ENCODE data around the gene QSOX1. TPM values are rescaled to one million over a fixed set of nuclear protein-coding genes. Genes with fewer than 3 reads are reported as not detected.
A peak's percentile ranks its signal among the peaks of the same experiment; 100 is the strongest.

The QSOX1 gene
- total RNA-seq, 1 experiment from 2014 or later: 12.1 TPM

DNA sequence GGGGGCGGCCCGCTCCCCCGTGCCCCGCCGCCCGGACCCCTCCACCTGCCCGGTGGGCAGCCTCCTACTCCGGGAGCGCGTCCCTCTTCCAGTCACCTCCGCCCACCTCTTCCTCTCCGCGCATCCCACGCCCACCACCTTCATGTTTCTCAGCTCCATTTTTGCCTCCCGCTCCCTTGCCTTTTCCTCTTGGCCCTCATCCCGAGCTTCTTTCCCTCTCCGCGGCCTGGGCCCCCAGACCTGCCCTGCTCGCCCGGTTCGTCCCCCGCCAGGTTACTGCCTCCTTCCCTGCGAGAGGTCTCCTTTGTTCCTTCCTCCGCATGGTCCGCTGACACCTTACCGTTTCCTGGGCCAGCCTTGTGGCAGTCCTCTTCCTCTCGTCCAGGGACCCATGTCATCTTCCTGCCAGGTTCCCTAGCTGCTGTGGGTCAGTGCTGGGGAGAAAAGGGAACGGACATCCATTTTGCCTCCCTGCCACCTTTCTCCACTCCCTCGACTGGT, 563 bp downstream of the QSOX1 start:
- no peaks in the 10 kb centered on the region for H3K36me3 ChIP-seq (ENCODE audit: control insufficient read depth, insufficient read depth, low read length)
- Mint-ChIP-seq H3K4me1 (ENCODE audit: low read depth, unreplicated experiment) (peaks cover 36% of the 10 kb centered on the region), H3K27ac (ENCODE audit: unreplicated experiment) (peak overlapping the region; percentile 87), H3K27me3 (ENCODE audit: insufficient read depth, unreplicated experiment) (peaks cover 10% of the 10 kb centered on the region), H3K4me3 (ENCODE audit: unreplicated experiment) (peak overlapping the region; percentile 92), H3K9me3 (ENCODE audit: unreplicated experiment) (no peaks in the 10 kb centered on the region), H3K36me3 (ENCODE audit: insufficient read depth, unreplicated experiment) (peaks cover 10% of the 10 kb centered on the region)
- H3K4me1 ChIP-seq: peaks cover 46% of the 10 kb centered on the region
- ChIA-PET CTCF (interaction anchor here (0.6 to 2.7 kb wide), 3 partner anchors 13 to 280 kb away, joined by 3 to 13 read pairs (median 3); no protein-coding TSS in a partner anchor), POLR2A (no interaction called here)
- H3K27me3 ChIP-seq (replicated peaks; ENCODE audit: control insufficient read depth, insufficient read depth, low read length): no peaks in the 10 kb centered on the region
- no peaks in the 10 kb centered on the region for H3K9me3 ChIP-seq
- no TSS peak for BruUV-seq (replicated peaks)
- TF ChIP-seq, protein P1, sequence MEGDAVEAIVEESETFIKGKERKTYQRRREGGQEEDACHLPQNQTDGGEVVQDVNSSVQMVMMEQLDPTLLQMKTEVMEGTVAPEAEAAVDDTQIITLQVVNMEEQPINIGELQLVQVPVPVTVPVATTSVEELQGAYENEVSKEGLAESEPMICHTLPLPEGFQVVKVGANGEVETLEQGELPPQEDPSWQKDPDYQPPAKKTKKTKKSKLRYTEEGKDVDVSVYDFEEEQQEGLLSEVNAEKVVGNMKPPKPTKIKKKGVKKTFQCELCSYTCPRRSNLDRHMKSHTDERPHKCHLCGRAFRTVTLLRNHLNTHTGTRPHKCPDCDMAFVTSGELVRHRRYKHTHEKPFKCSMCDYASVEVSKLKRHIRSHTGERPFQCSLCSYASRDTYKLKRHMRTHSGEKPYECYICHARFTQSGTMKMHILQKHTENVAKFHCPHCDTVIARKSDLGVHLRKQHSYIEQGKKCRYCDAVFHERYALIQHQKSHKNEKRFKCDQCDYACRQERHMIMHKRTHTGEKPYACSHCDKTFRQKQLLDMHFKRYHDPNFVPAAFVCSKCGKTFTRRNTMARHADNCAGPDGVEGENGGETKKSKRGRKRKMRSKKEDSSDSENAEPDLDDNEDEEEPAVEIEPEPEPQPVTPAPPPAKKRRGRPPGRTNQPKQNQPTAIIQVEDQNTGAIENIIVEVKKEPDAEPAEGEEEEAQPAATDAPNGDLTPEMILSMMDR (IDR thresholded peaks at IDR 0.05; ENCODE audit: insufficient read depth in 1 of 2, low read depth in 1 of 2, low read length in 1 of 2, severe bottlenecking in 1 of 2, unreplicated experiment in 1 of 2): no peak
- H3K4me3 ChIP-seq (ENCODE audit: low read depth, low read length): peak overlapping the region; percentile 79
- DNase-seq: peak in 1 of 2 experiments; percentile 10
- intact Hi-C loops (cut with micrococcal nuclease; ENCODE audit: unreplicated experiment): loop anchor here (5.0 kb wide), 1 partner anchor 283 kb away; no protein-coding TSS in a partner anchor

DNA sequence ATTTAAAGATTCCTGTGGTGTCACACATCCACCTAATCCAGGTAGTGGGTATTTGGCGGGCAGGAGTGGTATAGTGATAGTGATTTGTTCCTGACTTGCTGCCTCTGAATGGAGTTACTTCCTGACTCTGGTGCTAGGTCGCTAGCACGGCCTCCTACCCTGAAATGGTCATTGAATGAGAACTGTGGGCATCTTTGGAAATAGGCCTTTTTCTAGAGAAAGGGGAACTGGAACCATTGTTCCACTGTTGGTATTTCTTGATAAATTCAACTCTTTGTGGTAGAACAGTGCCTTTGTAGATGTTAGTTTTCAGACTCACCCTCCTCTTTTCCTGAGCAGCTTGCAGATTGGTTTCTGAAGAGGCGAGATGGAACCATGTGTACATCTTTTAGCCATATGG, 1.5 kb downstream of the QSOX1 start:
- CTCF ChIA-PET: interaction anchor here (2.7 kb wide), 1 partner anchor 12 kb away, joined by 13 read pairs; no protein-coding TSS in a partner anchor
- no peaks in the 10 kb centered on the region for H3K36me3 ChIP-seq (ENCODE audit: control insufficient read depth, insufficient read depth, low read length)
- Mint-ChIP-seq H3K36me3 (ENCODE audit: insufficient read depth, unreplicated experiment) (peaks cover 10% of the 10 kb centered on the region), H3K27me3 (ENCODE audit: insufficient read depth, unreplicated experiment) (peaks cover 8% of the 10 kb centered on the region), H3K27ac (ENCODE audit: unreplicated experiment) (peak overlapping the region; percentile 43), H3K4me3 (ENCODE audit: unreplicated experiment) (no peak overlapping the region), H3K4me1 (ENCODE audit: low read depth, unreplicated experiment) (peaks cover 36% of the 10 kb centered on the region), H3K9me3 (ENCODE audit: unreplicated experiment) (no peaks in the 10 kb centered on the region)
- H3K27me3 ChIP-seq (replicated peaks; ENCODE audit: control insufficient read depth, insufficient read depth, low read length): no peaks in the 10 kb centered on the region
- POLR2A ChIA-PET: no interaction called here
- BruUV-seq (replicated peaks): no TSS peak
- H3K9me3 ChIP-seq: no peaks in the 10 kb centered on the region
- H3K4me3 ChIP-seq (ENCODE audit: low read depth, low read length): no peak overlapping the region
- peaks cover 46% of the 10 kb centered on the region for H3K4me1 ChIP-seq
- intact Hi-C loops (cut with micrococcal nuclease; ENCODE audit: unreplicated experiment): loop anchor here (2.0 to 5.0 kb wide), 3 partner anchors 29 to 284 kb away; no protein-coding TSS in a partner anchor
- TF ChIP-seq, protein P1 (IDR thresholded peaks at IDR 0.05; ENCODE audit: insufficient read depth in 1 of 2, low read depth in 1 of 2, low read length in 1 of 2, severe bottlenecking in 1 of 2, unreplicated experiment in 1 of 2): no peak
- no peak for DNase-seq

DNA sequence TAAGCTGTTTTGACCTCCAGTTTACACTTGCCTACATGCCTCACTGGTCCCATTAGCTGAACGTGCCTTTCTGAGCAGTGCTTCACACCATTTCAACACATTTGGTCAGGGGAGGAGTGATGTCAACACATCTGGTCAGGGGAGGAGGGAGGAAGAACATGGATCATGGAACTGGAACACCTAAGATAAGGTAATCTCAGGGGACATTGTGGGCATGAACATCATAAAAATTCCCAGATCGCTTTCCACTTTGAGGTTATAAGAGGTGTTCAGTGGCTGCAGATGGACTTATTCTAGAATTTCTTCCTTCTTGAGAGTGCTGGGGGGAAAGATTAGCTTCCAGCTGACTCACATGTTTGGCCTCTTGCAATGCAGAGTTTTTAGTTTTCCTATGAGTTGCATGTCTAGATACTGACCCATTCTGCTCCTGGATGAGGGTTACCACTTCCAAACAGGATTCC, 2.0 kb downstream of the QSOX1 start:
- CTCF ChIA-PET: no interaction called here
- Mint-ChIP-seq H3K4me1 (ENCODE audit: low read depth, unreplicated experiment) (peaks cover 36% of the 10 kb centered on the region), H3K27ac (ENCODE audit: unreplicated experiment) (peak overlapping the region; percentile 43), H3K27me3 (ENCODE audit: insufficient read depth, unreplicated experiment) (peaks cover 4% of the 10 kb centered on the region), H3K4me3 (ENCODE audit: unreplicated experiment) (peak overlapping the region; percentile 54), H3K36me3 (ENCODE audit: insufficient read depth, unreplicated experiment) (peaks cover 10% of the 10 kb centered on the region), H3K9me3 (ENCODE audit: unreplicated experiment) (no peaks in the 10 kb centered on the region)
- Histone ChIP-seq H3K9me3 (no peaks in the 10 kb centered on the region), H3K4me1 (peaks cover 46% of the 10 kb centered on the region), H3K4me3 (ENCODE audit: low read depth, low read length) (no peak overlapping the region), H3K27me3 (replicated peaks; ENCODE audit: control insufficient read depth, insufficient read depth, low read length) (no peaks in the 10 kb centered on the region), H3K36me3 (ENCODE audit: control insufficient read depth, insufficient read depth, low read length) (no peaks in the 10 kb centered on the region)
- TF ChIP-seq, protein P1 (IDR thresholded peaks at IDR 0.05; ENCODE audit: insufficient read depth in 1 of 2, low read depth in 1 of 2, low read length in 1 of 2, severe bottlenecking in 1 of 2, unreplicated experiment in 1 of 2): no peak
- BruUV-seq (replicated peaks): no TSS peak
- no peak for DNase-seq
- intact Hi-C loops (cut with micrococcal nuclease; ENCODE audit: unreplicated experiment): loop anchor here (1.0 to 5.0 kb wide), 4 partner anchors 12 to 284 kb away; no protein-coding TSS in a partner anchor
- POLR2A ChIA-PET: no interaction called here
